ENCODE measurements around the gene RAB8B.

DNA sequence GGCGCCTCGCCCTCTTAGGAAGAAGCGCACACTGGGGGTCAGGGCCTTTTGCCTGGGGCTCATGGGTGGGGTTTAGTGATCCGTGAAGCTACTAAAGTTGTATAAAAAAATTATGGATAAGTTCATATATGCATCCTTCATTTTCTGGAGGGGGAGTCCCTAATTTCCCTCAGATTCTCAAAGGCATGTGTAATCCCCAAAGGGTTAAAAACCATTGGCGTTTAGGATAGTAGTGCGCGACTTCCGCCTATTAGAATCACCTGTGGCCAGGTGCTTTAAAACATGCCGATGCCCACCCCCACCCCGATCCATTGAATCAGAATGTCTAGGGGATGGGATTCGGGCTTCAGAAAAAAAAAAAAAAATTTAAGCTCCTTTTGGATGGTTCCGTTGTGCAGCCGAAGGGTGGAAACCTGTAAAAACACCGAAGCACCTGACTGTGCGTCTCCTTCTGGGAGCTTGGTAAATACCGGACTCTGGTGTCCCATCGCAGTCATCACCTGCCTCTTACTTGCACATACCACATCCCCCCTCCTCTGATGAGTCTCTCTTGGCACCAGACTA, 88.6 kb downstream of the RAB8B start:
- TF ChIP-seq, protein P1, sequence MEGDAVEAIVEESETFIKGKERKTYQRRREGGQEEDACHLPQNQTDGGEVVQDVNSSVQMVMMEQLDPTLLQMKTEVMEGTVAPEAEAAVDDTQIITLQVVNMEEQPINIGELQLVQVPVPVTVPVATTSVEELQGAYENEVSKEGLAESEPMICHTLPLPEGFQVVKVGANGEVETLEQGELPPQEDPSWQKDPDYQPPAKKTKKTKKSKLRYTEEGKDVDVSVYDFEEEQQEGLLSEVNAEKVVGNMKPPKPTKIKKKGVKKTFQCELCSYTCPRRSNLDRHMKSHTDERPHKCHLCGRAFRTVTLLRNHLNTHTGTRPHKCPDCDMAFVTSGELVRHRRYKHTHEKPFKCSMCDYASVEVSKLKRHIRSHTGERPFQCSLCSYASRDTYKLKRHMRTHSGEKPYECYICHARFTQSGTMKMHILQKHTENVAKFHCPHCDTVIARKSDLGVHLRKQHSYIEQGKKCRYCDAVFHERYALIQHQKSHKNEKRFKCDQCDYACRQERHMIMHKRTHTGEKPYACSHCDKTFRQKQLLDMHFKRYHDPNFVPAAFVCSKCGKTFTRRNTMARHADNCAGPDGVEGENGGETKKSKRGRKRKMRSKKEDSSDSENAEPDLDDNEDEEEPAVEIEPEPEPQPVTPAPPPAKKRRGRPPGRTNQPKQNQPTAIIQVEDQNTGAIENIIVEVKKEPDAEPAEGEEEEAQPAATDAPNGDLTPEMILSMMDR (IDR thresholded peaks at IDR 0.05) = no peak
- no peak for TF ChIP-seq POLR2AphosphoS5 (IDR thresholded peaks at IDR 0.05)
- no peak for TF ChIP-seq POLR2A (IDR thresholded peaks at IDR 0.05; ENCODE audit: low read depth)
- no peak for TF ChIP-seq EP300 (IDR thresholded peaks at IDR 0.05)
